Measurements from ENCODE around the gene RANBP2.
"Not testable (repeated sequence)": the region's sequence is repeated elsewhere in the genome, so short reads cannot be mapped to it uniquely, and the experiment has no call there.

RANBP2 gene

DNA sequence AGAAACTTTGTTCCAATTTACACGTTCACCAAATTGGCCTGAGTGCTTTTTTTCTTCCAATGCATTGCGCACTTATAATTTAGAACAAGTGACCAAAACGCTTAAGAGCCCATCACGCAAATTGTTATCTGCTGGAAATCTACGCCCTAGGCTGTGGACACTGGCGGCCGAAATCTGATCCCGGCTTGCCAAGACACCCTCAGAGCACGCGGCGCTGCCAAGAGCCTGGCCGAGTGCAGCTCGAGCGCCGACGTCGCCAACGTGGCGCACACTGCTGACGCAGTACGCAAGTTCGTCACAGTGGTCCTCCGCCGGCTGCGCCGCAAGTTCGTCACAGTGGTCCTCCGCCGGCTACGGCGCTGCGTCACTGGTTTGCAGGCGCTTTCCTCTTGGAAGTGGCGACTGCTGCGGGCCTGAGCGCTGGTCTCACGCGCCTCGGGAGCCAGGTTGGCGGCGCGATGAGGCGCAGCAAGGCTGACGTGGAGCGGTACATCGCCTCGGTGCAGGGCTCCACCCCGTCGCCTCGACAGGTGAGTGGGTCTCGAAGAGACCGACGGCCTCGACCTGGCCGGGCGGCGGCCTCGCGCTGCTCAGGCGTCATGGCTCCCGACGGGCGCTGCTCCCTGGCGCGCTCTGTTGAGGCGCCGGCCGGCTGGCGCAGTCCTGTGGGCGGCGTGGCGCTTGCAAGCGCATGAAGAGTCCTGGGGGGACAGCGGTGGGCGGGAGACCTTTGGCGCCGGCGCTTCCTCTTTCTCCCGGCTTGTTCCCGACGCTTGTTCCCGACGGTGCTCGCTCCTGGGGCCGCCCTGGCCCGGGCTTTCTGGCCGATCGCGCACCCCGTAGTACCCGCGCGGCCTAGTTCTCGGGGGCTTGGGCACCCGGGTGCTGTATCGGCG lies at the start of gene RANBP2:
TSS of gene RANBP2 (plus strand) at position 334 of the 896 bp plus-strand sequence. CDS start at position 459, 125 bp downstream.
- peak; percentile 96 for DNase-seq (ENCODE audit: extremely low read depth, low read depth)
- TF ChIP-seq, protein P1, sequence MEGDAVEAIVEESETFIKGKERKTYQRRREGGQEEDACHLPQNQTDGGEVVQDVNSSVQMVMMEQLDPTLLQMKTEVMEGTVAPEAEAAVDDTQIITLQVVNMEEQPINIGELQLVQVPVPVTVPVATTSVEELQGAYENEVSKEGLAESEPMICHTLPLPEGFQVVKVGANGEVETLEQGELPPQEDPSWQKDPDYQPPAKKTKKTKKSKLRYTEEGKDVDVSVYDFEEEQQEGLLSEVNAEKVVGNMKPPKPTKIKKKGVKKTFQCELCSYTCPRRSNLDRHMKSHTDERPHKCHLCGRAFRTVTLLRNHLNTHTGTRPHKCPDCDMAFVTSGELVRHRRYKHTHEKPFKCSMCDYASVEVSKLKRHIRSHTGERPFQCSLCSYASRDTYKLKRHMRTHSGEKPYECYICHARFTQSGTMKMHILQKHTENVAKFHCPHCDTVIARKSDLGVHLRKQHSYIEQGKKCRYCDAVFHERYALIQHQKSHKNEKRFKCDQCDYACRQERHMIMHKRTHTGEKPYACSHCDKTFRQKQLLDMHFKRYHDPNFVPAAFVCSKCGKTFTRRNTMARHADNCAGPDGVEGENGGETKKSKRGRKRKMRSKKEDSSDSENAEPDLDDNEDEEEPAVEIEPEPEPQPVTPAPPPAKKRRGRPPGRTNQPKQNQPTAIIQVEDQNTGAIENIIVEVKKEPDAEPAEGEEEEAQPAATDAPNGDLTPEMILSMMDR (IDR thresholded peaks at IDR 0.05; ENCODE audit: low read depth, low read length), result no peak

GRCh38 chr2:108670282-108670681 lies 49.0 kb upstream of the RANBP2 start:
- DNase-seq (ENCODE audit: extremely low read depth, low read depth), result not testable (repeated sequence)

GRCh38 chr2:108672200-108672805 lies 47.0 kb upstream of the RANBP2 start:
- DNase-seq (ENCODE audit: extremely low read depth, low read depth), result not testable (repeated sequence)

DNA sequence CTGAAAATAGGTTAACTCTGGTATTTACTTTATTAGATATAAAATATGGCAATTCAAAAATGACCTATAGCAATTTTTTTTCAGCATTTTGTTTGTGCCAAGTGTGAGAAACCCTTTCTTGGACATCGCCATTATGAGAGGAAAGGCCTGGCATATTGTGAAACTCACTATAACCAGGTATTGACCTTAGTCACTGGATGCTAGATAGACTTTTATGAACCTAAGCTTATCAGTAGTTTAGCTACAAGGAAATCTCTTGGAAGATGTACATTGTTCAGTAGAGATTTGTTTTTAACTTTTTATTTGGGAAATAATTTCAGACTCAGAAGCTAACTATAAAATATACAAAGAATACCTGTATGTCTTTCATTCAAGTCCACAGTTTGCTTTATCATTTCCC lies 42.8 kb upstream of the RANBP2 start:
- not testable (repeated sequence) for DNase-seq (ENCODE audit: extremely low read depth, low read depth)

DNA sequence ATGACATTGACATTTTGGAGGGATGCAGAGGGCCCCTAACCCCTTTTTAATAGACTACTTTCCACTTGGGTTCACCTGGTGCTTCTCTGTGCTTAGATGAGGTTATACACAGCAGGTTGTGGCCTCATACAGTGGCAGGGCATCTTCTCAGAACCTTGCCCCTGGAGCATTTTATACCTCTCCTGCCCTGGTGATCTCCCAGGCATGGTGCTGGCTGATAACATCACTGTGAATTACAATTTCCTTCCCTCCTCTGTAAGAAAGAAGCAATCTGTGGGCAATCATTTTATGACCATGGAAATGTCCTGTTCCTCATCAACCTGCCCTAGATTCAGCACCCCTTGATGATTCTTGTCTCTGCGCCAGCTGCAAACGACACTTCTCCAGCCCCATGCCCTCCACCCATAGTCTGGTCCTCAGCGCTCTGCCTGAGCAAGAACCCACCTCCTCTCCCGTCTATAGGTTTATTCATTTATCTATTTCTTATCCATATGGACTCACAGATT lies 42.0 kb upstream of the RANBP2 start:
- DNase-seq (ENCODE audit: extremely low read depth, low read depth), result not testable (repeated sequence)

GRCh38 chr2:108678198-108678651 lies 41.1 kb upstream of the RANBP2 start:
- DNase-seq (ENCODE audit: extremely low read depth, low read depth), result peak; percentile 30

GRCh38 chr2:108680805-108681204 lies 38.5 kb upstream of the RANBP2 start:
- not testable (repeated sequence) for DNase-seq (ENCODE audit: extremely low read depth, low read depth)

DNA sequence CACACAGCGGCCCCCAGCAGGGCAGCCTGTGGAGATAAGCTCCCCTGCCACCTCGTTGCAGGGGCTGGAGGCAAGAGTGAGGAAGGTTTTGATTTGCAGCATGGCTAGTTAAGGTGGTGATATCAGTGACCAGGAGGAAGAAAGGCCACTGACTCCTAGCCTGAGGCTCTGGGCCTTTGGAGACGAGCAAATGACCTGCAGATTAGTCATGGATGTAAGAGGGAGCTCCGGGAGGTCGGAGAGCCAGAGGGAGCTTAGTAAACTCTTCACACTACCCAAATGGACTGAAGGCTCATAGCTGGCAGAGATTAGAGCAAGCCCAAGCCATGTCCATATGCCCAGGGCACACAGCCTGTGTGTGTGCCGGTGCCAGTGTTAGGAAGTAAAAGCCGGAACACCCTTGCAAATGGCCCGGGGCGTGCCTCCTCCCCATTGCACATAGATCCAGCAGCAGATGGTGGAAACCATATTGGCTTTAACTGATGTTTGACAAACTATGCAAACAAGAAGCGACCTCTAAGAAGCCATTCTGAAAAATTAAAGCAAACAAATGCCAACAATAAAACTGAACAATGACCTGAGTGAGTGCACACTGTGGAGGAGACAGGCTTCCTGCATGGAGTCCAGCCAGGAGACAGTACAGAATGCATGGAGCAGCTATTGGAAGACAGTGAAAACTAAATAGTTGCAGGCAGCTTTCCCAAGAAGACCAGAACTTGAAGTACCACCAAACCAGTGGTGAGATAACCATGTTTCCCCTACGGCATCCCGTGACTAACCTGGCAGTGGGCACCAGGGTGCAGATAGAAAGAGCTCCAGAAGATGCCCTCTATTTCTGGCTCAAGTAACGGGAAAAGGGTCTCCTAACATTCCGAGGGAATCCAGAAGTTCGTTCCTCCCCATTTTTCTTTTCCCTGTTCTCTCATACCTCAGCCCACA lies 30.2 kb upstream of the RANBP2 start:
- DNase-seq (ENCODE audit: extremely low read depth, low read depth), result not testable (repeated sequence)

DNA sequence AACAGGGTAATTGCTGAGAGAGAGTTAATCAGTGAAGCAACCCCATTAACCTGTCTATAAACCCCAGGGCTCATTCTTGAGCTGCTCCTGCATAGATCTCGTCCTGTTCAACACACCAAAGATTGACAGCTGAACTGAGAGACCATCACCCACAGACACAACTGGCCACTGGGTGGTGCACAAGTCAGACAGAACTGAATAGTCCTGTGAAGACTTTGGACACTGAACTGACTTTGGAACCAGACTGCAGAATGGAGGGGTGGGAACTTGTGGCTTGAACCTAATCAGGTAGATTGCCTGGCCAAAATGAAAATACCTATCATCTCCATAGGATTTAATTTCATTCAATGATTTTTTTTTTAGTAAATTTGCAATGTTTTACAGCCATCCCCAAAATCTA lies 29.3 kb upstream of the RANBP2 start:
- DNase-seq (ENCODE audit: extremely low read depth, low read depth), result not testable (repeated sequence)

DNA sequence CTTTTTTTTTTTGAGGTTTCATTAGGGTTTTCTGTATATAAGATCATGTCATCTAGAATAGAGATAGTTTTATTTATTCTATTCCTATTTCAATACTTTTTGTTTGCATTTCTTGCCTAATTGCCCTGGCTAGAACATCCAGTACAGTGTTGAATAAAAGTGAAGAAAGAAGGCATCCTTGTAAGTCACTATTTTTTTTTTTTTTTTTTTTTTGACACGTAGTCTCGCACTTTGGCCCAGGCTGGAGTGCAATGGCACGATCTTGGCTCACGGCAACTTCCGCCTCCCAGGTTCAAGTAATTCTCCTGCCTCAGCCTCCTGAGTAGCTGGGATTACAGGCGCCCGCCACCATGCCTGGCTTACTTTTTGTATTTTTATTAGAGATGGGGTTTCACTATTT lies 27.8 kb upstream of the RANBP2 start:
- TF ChIP-seq, protein P1 (IDR thresholded peaks at IDR 0.05; ENCODE audit: low read depth, low read length), result no peak

GRCh38 chr2:108701208-108701607 lies 18.1 kb upstream of the RANBP2 start:
- TF ChIP-seq, protein P1 (IDR thresholded peaks at IDR 0.05; ENCODE audit: low read depth, low read length), result no peak
- DNase-seq (ENCODE audit: extremely low read depth, low read depth), result no peak

More for the DNA sequence above, 27.8 kb upstream of the RANBP2 start:
- no peak for DNase-seq (ENCODE audit: extremely low read depth, low read depth)
